Coronary artery (tissue), 2 donors: ENCODE results near the gene RAB40B.
"Not testable (repeated sequence)": the region's sequence is repeated elsewhere in the genome, so short reads cannot be mapped to it uniquely, and the experiment has no call there.

Source experiments
- DNase-seq: peaks from one replicate; pipeline ENCODE4 v3.0.0-alpha.2; 2017; ENCODE audit warnings: low spot score
- H3K27ac ChIP-seq, 2 donors: fragments of 200-600 bp; sonication (generic); one replicate each; pipeline ENCODE4 v1.5.1; 2016 to 2019
- H3K4me3 ChIP-seq: fragments of 200-600 bp; sonication (generic); 2 replicates; pipeline ENCODE4 v1.5.1; 2016; ENCODE audit warnings: mild to moderate bottlenecking, moderate library complexity
- TF ChIP-seq, protein P1 (sequence below): fragments of 200-600 bp; sonication (generic); IDR thresholded peaks from one replicate; pipeline ENCODE4 v1.5.1; 2019; ENCODE audit warnings: antibody characterized with exemption

RAB40B gene, protein sequence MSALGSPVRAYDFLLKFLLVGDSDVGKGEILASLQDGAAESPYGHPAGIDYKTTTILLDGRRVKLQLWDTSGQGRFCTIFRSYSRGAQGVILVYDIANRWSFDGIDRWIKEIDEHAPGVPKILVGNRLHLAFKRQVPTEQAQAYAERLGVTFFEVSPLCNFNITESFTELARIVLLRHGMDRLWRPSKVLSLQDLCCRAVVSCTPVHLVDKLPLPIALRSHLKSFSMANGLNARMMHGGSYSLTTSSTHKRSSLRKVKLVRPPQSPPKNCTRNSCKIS

DNA sequence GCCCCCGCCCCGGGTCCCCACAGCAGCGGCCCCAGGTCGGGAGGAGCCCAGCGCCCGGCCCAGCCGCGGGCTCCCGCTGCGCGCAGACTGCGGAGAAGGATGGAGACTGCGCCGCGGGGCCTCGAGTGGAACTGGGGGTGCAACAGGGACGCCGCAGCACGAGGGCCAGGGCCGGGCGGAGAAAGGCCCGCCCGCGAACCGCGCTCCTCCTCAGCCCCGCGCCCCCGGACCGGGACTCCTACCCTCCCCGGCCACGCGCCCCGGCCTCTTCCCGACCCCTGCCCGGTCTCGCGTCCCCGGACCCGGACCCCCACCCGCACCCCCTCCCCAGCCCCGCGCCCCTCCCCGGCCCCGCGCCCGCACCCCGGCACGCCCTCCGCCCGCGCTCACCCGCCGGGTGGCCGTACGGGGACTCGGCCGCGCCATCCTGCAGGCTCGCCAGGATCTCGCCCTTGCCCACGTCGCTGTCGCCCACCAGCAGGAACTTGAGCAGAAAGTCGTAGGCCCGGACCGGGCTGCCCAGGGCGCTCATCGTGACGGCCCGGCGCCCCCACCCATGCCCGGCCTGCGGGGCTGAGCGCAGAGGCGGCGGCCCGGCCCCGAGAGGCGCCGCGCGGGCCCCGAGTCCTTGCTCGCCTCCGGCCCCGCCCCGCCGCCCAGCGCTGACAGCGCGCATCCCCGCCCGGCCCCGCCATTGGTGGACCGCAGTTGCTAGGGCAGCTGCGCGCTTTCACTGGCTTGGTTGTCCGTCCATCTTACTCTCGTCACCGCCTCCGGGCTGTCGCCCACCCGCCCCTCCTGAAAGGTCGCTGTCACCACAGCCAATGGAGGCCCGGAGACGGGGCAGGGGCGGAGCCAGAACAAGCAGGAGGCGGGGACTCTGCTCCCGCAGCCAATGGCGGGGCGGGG is at the start of gene RAB40B:
TSS of gene RAB40B (minus strand) at position 634 of the 909 bp plus-strand sequence. CDS start at position 532, 102 bp downstream.
- peak within 1 kb of the TSS; percentile 47 to 81 for H3K27ac ChIP-seq
- TF ChIP-seq, protein P1, sequence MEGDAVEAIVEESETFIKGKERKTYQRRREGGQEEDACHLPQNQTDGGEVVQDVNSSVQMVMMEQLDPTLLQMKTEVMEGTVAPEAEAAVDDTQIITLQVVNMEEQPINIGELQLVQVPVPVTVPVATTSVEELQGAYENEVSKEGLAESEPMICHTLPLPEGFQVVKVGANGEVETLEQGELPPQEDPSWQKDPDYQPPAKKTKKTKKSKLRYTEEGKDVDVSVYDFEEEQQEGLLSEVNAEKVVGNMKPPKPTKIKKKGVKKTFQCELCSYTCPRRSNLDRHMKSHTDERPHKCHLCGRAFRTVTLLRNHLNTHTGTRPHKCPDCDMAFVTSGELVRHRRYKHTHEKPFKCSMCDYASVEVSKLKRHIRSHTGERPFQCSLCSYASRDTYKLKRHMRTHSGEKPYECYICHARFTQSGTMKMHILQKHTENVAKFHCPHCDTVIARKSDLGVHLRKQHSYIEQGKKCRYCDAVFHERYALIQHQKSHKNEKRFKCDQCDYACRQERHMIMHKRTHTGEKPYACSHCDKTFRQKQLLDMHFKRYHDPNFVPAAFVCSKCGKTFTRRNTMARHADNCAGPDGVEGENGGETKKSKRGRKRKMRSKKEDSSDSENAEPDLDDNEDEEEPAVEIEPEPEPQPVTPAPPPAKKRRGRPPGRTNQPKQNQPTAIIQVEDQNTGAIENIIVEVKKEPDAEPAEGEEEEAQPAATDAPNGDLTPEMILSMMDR = no peak

DNA sequence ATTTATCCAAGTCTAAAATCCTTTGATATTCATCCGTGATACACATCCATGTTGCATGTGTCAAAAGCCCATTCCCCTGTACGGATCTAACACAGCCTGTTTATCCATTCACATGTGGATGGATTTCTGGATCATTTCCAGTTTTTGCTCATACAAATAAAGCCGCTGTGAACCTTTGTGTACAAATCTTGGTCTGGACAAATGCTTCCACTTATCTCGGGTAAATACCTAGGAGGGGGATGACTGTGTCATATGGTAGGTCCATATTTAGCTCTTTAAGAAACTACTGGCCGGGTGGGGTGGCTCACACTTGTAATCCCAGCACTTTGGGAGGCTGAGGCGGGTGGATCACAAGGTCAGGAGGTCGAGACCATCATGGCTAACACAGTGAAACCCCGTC is 47.0 kb upstream of the RAB40B start:
- TF ChIP-seq, protein P1 = no peak
- DNase-seq = no peak
- H3K27ac ChIP-seq = no peak overlapping the region
- H3K4me3 ChIP-seq = no peak overlapping the region

More for the DNA sequence above, at the start of gene RAB40B:
- H3K4me3 ChIP-seq = peak within 1 kb of the TSS; percentile 98
- DNase-seq = peak; percentile 98

DNA sequence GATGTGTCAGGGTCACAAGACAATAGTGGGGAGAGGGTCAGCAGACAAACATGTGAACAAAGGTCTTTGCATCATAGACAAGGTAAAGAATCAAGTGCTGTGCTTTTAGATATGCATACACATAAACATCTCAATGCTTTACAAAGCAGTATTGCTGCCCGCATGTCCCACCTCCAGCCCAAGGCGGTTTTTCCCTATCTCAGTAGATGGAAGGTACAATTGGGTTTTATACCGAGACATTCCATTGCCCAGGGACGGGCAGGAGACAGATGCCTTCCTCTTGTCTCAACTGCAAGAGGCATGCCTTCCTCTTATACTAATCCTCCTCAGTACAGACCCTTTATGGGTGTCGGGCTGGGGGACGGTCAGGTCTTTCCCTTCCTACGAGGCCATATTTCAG is 46.2 kb upstream of the RAB40B start:
- not testable (repeated sequence) for H3K27ac ChIP-seq, DNase-seq, H3K4me3 ChIP-seq

DNA sequence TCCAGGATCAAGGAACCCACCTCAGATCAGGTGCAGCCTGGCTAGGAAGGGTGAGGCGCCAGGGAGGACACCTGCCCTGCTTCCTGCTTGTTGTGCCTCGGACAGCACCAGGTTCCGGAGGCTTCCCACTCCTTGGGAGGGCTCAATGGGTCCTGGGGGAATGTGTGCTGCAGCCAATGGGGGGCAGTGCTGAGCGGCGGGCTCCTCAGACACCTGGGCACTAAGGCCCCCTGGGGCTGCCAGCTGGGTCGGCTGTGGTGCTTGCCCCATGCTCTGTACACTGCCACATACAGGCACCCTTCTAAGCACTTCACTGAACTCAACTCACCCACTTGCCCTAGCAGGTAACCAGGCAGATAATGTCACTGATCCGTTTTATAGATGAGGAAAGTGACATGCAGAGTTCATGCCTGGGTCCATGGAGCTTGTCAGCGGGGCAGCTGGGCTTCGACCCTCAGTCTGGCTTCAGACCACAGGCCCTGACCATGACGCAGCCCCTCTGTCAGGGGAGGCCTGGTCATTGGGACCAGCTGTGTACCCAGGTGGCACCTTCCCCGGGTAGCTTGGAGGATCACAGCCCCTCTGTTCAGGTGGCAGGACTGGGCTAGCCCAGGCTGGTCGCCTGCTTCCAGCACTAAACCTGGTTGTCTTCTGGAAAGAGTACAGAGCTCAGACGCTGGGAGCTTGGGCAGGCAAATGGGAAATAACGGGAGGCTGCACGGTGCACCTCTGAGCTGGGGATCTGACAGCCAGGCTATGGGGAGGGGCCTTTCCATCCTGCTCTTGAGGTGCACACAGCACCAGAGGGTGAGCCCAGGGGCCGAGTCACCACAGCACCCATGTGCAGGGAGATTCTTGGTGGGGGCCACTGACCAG is 45.1 kb upstream of the RAB40B start:
- TF ChIP-seq, protein P1 = no peak
- no peak overlapping the region for H3K4me3 ChIP-seq
- no peak overlapping the region for H3K27ac ChIP-seq
- no peak for DNase-seq

- no peak for DNase-seq
- TF ChIP-seq, protein P1 = no peak
- Histone ChIP-seq H3K4me3 (no peak overlapping the region), H3K27ac (no peak overlapping the region)
Measured at GRCh38 chr17:82740906-82741759, 42.6 kb upstream of the RAB40B start.

DNA sequence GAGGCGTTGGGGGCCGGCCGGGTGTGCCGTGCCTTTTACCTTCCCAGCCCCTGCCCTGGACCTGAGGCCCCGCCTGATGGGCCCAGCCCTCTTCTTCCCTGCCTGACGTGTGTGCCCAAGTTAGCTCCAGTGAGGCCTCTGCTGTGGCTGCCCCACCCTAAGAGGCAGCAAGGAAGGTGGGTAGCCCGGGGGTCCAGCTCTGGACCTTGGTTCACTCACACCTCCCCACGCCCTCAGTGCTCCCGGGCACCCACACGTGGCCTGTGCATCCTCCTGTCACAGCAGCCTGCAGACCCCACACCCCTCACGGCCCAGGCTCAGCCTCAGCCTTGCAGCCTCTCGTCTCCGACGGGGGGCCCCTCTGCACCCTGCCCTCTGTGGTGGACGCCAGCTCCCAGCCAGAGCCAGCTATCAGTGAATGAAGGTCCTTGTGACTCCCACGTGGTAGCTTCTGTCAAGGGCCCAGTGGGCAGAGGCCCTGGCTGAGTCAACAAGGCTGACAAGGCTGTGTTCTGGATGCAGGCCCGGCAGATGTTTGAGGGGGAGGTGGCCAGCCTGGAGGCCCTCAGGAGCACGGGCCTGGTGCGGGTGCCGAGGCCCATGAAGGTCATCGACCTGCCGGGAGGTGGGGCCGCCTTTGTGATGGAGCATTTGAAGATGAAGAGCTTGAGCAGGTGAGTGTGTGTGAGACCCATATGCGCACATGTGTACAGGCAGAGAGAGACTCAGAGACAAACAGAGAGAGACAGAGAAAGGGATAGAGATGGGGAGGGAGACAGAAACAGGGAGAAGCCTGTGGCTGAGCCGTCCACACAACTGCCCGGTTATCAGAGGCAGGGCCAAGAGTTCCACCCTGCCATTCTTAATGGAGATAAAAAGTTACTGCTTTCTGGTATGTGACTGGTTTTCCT is 39.7 kb upstream of the RAB40B start:
- TF ChIP-seq, protein P1 = no peak
- H3K27ac ChIP-seq = peak overlapping the region in 1 of 2 donors; percentile 19
- H3K4me3 ChIP-seq = no peak overlapping the region
- no peak for DNase-seq
